ENCODE measurements around the gene TTLL5.
"Not testable (repeated sequence)": the region's sequence is repeated elsewhere in the genome, so short reads cannot be mapped to it uniquely, and the experiment has no call there.

Gene TTLL5

GRCh38 chr14:75825147-75825592, 164.1 kb downstream of the TTLL5 start:
- DNase-seq, result no peak
- intact Hi-C loops (cut with DNase I), result no loop called here

- intact Hi-C loops (cut with DNase I), result no loop called here
- no peak for DNase-seq
Observed at GRCh38 chr14:75826599-75826998, 165.6 kb downstream of the TTLL5 start.

GRCh38 chr14:75827331-75827730, 166.3 kb downstream of the TTLL5 start:
- DNase-seq, result no peak
- intact Hi-C loops (cut with DNase I), result no loop called here

GRCh38 chr14:75829316-75829715, 168.3 kb downstream of the TTLL5 start:
- intact Hi-C loops (cut with DNase I), result no loop called here
- no peak for DNase-seq

GRCh38 chr14:75831455-75831854, 170.4 kb downstream of the TTLL5 start:
- intact Hi-C loops (cut with DNase I), result no loop called here
- DNase-seq, result peak in 1 of 10 donors; percentile 7

- intact Hi-C loops (cut with DNase I), result no loop called here
- no peak for DNase-seq
Observed at GRCh38 chr14:75831952-75832351, 170.9 kb downstream of the TTLL5 start.

GRCh38 chr14:75832621-75833297, 171.7 kb downstream of the TTLL5 start:
- DNase-seq, result no peak
- intact Hi-C loops (cut with DNase I), result no loop called here

GRCh38 chr14:75833326-75834020, 172.4 kb downstream of the TTLL5 start:
- intact Hi-C loops (cut with DNase I), result no loop called here
- no peak for DNase-seq

- no peak for DNase-seq
- intact Hi-C loops (cut with DNase I), result no loop called here
Observed at GRCh38 chr14:75835156-75835725, 174.2 kb downstream of the TTLL5 start.

GRCh38 chr14:75835737-75836136, 174.7 kb downstream of the TTLL5 start:
- DNase-seq, result no peak
- intact Hi-C loops (cut with DNase I), result no loop called here

- intact Hi-C loops (cut with DNase I), result no loop called here
- DNase-seq, result no peak
Observed at GRCh38 chr14:75837151-75837787, 176.2 kb downstream of the TTLL5 start.

- intact Hi-C loops (cut with DNase I), result no loop called here
- DNase-seq, result no peak
Observed at GRCh38 chr14:75840911-75841310, 179.9 kb downstream of the TTLL5 start.

- intact Hi-C loops (cut with DNase I), result no loop called here
- no peak for DNase-seq
Observed at GRCh38 chr14:75842551-75842950, 181.5 kb downstream of the TTLL5 start.

GRCh38 chr14:75844486-75844885, 183.4 kb downstream of the TTLL5 start:
- DNase-seq, result no peak
- intact Hi-C loops (cut with DNase I), result no loop called here

- DNase-seq, result no peak
- intact Hi-C loops (cut with DNase I), result no loop called here
Observed at GRCh38 chr14:75845136-75845804, 184.2 kb downstream of the TTLL5 start.

GRCh38 chr14:75846694-75847093, 185.6 kb downstream of the TTLL5 start:
- intact Hi-C loops (cut with DNase I); DNase-seq: not testable (repeated sequence)

- DNase-seq, result no peak
- intact Hi-C loops (cut with DNase I), result no loop called here
Observed at GRCh38 chr14:75847584-75847983, 186.5 kb downstream of the TTLL5 start.

GRCh38 chr14:75848167-75848913, 187.3 kb downstream of the TTLL5 start:
- intact Hi-C loops (cut with DNase I), result no loop called here
- DNase-seq, result no peak

GRCh38 chr14:75849300-75849895, 188.4 kb downstream of the TTLL5 start:
- DNase-seq, result no peak
- intact Hi-C loops (cut with DNase I), result no loop called here

GRCh38 chr14:75851574-75851866, 190.5 kb downstream of the TTLL5 start:
- intact Hi-C loops (cut with DNase I), result no loop called here
- no peak for DNase-seq

All from posterior cingulate gyrus (tissue), 11 donors.